ENCODE results near the gene PHF2. TPM values are rescaled to one million over a fixed set of nuclear protein-coding genes. Genes with fewer than 3 reads are reported as not detected.
A peak's percentile ranks its signal among the peaks of the same experiment; 100 is the strongest.

PHF2 gene
- total RNA-seq, 1 donor from 2014 or later: 22.4 TPM

DNA sequence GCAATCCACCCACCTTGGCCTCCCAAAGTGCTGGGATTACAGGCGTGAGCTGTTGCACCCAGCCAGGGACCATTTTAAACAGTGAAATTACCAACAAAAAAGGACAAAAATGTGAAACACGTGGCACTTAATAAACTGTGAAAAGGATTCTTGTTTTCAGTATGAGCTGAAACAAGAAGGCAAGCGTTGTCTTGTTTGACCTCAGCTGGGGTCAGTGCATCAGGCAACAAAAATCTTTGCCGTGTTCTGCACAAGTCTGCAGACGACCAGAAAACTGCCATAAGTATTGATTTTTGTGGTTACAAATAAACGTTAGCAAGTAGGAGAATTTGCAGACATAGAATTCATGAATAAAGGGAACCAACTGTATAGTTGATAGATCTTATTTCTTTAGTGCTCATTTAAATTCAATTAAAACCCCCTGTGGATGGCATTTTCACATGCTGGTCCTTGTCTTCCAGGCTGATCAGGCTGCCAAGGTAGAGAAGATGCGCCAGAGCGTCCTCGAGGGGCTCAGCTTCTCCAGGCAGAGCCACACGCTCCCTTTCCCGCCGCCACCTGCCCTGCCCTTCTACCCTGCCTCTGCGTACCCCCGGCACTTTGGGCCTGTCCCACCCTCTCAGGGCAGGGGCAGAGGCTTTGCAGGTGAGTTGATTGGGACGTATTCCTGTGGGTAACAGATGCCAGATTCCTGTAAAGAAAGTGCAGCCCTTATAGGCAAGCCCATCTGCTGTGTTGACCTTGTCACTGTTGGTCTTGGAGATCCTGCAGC lies 18.8 kb upstream of the PHF2 start:
- H3K27ac Mint-ChIP-seq: no peak overlapping the region
- no peak overlapping the region for H3K4me3 Mint-ChIP-seq
- H3K4me1 Mint-ChIP-seq: no peaks in the 10 kb centered on the region
- DNase-seq: no peak
- peaks cover 60% of the 10 kb centered on the region for H3K36me3 Mint-ChIP-seq (ENCODE audit: low read depth)
- H3K27me3 Mint-ChIP-seq: no peaks in the 10 kb centered on the region
- H3K9me3 Mint-ChIP-seq: no peaks in the 10 kb centered on the region
- intact Hi-C loops (cut with micrococcal nuclease): no loop called here

DNA sequence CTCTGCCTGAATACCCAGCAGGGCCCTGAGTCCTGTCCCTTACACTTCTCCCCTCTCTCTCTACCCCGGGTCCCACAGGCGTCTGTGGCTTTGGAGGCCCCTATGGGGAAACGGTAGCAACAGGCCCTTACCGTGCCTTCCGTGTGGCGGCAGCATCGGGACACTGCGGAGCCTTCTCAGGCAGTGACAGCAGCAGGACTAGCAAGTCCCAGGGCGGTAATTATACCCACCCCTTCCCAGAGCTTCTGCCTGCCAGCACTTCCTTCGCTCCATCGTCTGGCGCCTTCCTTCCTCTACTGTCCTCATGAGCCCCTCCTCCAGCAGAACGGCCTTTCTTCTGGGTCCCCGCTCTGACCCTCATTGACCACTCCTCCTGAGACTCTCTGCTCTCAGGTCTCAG lies 17.9 kb upstream of the PHF2 start:
- Mint-ChIP-seq H3K36me3 (ENCODE audit: low read depth) (peaks cover 61% of the 10 kb centered on the region), H3K4me3 (no peak overlapping the region), H3K4me1 (no peaks in the 10 kb centered on the region), H3K27ac (no peak overlapping the region), H3K9me3 (no peaks in the 10 kb centered on the region), H3K27me3 (no peaks in the 10 kb centered on the region)
- no peak for DNase-seq
- intact Hi-C loops (cut with micrococcal nuclease): no loop called here

DNA sequence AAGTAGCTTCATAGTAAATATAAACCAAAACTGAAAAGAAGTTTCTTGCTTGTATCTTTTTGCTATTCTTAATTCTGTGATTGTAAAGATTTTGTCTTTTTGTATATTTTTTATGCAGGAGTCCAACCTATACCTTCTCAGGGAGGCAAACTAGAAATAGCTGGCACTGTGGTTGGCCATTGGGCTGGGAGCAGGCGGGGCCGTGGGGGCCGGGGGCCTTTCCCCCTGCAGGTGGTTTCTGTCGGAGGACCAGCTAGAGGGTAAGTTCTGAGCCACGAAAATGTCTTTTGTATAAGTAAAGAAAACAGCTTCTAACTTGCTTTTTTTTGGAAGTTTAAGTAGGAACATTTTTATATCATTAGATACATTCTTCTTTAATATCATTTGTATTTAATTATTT lies 15.4 kb upstream of the PHF2 start:
- no peaks in the 10 kb centered on the region for H3K9me3 Mint-ChIP-seq
- intact Hi-C loops (cut with micrococcal nuclease): no loop called here

DNA sequence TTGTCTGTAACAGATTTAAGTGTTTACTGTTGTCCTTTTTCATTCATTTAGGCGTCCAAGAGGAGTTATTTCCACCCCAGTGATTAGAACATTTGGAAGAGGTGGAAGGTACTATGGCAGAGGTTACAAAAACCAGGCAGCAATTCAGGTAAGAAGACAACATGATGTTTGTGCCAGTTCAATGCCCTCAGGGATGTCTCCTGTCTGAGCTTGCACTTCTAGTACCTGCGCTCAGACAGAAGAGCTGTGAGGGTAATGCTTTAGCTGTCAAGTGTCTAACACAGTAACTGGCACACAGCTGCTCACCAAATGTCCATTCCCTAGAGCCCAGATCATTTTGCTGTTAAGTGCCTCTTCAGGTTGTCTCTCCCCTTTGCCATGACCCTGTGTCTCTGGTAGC lies 14.2 kb upstream of the PHF2 start:
- intact Hi-C loops (cut with micrococcal nuclease): no loop called here
- Mint-ChIP-seq H3K4me1 (peaks cover 13% of the 10 kb centered on the region), H3K9me3 (no peaks in the 10 kb centered on the region), H3K27me3 (no peaks in the 10 kb centered on the region), H3K36me3 (ENCODE audit: low read depth) (peaks cover 63% of the 10 kb centered on the region), H3K27ac (no peak overlapping the region), H3K4me3 (no peak overlapping the region)
- DNase-seq: no peak

More for the DNA sequence above, 15.4 kb upstream of the PHF2 start:
- Mint-ChIP-seq H3K4me3 (no peak overlapping the region), H3K27ac (no peak overlapping the region), H3K4me1 (peaks cover 9% of the 10 kb centered on the region), H3K36me3 (ENCODE audit: low read depth) (peaks cover 67% of the 10 kb centered on the region), H3K27me3 (no peaks in the 10 kb centered on the region)
- DNase-seq: no peak

DNA sequence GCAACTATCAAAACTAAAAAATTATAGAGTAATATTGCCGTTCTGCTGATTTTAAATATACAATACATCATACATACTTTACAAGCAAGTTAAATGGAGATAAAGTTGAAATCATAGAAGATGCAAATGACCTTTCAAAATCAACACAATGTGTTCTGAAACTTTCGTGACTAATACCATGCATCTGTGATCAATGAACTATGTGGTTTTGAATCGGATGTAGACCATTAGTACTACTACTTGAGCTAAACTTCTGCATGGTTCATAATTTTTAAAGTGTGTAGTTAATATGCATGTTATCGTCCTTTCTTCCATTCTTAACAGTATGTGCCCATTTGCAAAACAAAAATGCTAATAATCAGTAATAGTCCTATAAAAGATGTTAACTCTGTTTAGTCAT lies 11.3 kb upstream of the PHF2 start:
- H3K4me1 Mint-ChIP-seq: peaks cover 20% of the 10 kb centered on the region
- H3K27me3 Mint-ChIP-seq: no peaks in the 10 kb centered on the region
- no peak for DNase-seq
- intact Hi-C loops (cut with micrococcal nuclease): loop anchor here (5.0 kb wide), 2 partner anchors 408 to 603 kb away; no protein-coding TSS in a partner anchor
- H3K4me3 Mint-ChIP-seq: no peak overlapping the region
- H3K27ac Mint-ChIP-seq: no peak overlapping the region
- H3K9me3 Mint-ChIP-seq: no peaks in the 10 kb centered on the region
- H3K36me3 Mint-ChIP-seq (ENCODE audit: low read depth): peaks cover 40% of the 10 kb centered on the region

DNA sequence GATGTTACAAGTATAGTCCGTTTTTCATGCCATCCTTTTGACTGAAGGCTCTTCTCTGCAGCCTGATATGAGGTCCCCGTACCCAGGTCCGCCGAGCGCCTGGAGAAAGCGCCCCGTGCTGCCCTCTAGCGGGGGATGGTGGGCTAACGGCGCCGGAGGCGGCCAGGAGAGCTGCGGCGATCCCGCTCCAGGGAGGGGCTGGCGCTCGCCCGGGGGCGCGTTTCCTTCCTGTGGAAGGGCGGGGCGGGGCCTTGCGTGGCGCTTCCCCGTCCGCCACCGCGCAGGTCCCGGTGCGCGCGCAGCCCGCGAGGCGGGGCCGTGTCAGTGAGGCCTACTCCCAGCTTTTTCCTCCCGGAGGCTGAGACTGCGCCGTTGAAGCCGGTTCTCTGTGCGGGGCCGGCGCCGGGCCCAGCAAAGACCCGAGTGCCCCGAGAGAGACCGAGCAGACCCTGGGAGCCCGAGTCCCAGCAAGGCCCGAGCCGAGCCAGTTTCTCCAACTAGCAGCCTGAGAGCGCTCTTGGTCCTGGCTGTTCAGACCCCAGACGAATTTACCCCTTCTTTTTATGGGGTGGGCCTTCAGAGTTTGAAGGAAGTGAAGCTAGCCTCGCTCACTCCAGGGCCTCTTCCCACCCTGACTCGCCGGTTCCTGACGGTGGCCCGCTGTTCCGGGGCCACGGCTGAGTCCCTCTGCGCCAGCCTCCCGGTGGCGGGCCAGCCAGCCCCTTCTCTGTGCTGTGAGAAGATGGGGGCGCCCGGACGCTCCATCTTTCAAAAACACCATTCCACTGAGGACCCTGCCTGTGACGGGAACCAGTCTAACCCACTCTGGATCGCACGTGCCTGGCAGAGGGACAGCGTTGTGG lies 9.7 kb upstream of the PHF2 start:
- peaks cover 47% of the 10 kb centered on the region for H3K36me3 Mint-ChIP-seq (ENCODE audit: low read depth)
- intact Hi-C loops (cut with micrococcal nuclease): loop anchor here (1.0 to 5.0 kb wide), 8 partner anchors 11 to 896 kb away; partner anchors contain the start of genes BICD2, CARD19, FAM120AOS and IPPK
- peaks cover 20% of the 10 kb centered on the region for H3K4me1 Mint-ChIP-seq
- H3K4me3 Mint-ChIP-seq: peak overlapping the region; percentile 89
- DNase-seq: peak; percentile 100
- H3K27me3 Mint-ChIP-seq: no peaks in the 10 kb centered on the region
- peak overlapping the region; percentile 93 for H3K27ac Mint-ChIP-seq
- peaks cover 9% of the 10 kb centered on the region for H3K9me3 Mint-ChIP-seq

DNA sequence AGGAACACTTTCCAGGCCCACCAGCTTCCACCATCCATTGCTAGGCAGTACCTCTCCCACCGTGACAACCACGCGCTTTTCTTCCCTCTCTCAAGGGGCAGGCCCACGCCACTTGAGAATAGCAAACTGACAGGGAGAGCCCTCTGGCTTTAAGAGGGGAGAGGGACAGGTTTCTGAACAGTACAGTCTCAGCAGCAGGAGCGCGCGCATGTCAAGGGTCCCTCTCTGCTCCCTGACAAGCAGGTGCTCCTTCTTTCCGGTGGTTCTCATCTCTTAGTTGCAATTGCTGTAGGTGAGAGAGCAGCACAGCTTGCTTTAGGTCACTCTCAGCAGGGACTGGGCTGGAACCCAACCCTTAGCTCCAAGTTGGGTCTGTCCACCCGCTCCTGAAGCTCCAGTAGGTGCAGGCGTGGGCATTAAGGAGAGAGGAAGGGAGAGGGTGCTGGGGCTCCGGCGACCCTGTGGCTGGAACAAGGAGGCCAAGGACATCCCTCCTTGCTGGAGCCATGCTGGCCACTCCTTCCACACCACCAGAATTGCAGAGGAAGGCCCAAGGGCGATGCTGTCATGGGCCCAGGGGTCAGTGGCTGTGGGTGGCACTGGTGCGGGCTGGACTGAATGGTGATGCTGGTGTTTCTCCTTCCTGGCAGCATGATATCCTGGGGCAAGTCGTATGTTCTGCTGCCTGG lies 9.0 kb upstream of the PHF2 start:
- Mint-ChIP-seq H3K9me3 (peaks cover 9% of the 10 kb centered on the region), H3K27me3 (no peaks in the 10 kb centered on the region), H3K27ac (peak overlapping the region; percentile 93), H3K4me1 (peaks cover 20% of the 10 kb centered on the region), H3K36me3 (ENCODE audit: low read depth) (peaks cover 40% of the 10 kb centered on the region), H3K4me3 (peak overlapping the region; percentile 89)
- peak; percentile 65 for DNase-seq
- intact Hi-C loops (cut with micrococcal nuclease): loop anchor here (2.0 to 5.0 kb wide), 4 partner anchors 410 to 803 kb away; partner anchors contain the start of genes BICD2 and CARD19

DNA sequence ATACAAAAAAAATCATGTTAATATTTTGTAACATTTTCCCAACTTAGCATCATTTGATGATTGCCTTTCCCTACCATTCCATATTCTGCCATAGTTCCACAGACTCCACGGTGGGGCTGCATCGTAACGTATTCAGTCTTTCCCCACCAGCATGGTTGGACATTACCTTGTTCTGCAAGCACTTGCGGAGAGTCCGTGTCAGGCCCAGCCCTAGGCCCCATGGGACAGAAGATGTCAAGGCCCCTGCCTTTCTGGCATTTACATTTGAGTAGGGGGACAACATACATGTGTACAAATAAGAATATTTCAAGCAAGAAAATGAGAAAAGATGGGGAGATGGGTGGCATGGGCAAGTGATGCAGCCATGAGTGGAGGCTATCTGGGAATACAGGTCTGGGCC lies 8.2 kb upstream of the PHF2 start:
- intact Hi-C loops (cut with micrococcal nuclease): loop anchor here (5.0 kb wide), 2 partner anchors 411 to 606 kb away; no protein-coding TSS in a partner anchor
- Mint-ChIP-seq H3K9me3 (peaks cover 9% of the 10 kb centered on the region), H3K36me3 (ENCODE audit: low read depth) (peaks cover 32% of the 10 kb centered on the region), H3K27ac (peak overlapping the region; percentile 32), H3K4me1 (peaks cover 20% of the 10 kb centered on the region), H3K27me3 (no peaks in the 10 kb centered on the region), H3K4me3 (no peak overlapping the region)
- no peak for DNase-seq

DNA sequence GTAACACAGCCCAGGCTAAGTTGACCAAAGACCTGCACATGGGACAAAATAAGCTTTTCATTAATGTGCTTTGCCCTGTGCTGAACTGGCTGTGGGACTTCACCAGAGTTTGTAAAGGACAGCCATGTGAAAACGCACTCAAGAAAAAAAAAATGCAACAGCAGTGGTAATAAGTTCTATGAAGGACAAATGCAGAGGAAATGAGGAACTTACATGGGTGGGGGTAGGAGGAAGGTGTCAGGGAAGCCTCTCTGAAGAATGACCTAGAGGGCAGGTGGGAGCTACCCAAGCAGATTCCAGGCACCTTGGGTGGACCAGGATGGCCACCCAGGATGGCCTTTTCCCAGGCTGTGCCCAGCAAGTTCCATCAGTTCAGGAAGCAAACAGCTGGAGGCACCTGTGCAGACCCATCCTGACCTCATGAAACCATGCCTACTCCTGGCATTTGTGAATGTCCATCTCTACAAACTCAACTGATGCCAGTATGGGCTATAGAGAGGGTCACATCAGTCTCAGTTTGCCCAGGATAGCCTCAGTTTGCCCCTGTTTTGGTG lies 6.7 kb upstream of the PHF2 start:
- Mint-ChIP-seq H3K27me3 (no peaks in the 10 kb centered on the region), H3K36me3 (ENCODE audit: low read depth) (peaks cover 23% of the 10 kb centered on the region), H3K4me3 (no peak overlapping the region), H3K9me3 (peaks cover 9% of the 10 kb centered on the region), H3K27ac (no peak overlapping the region), H3K4me1 (peaks cover 22% of the 10 kb centered on the region)
- intact Hi-C loops (cut with micrococcal nuclease): loop anchor here (5.0 kb wide), 2 partner anchors 412 to 607 kb away; no protein-coding TSS in a partner anchor
- DNase-seq: no peak

DNA sequence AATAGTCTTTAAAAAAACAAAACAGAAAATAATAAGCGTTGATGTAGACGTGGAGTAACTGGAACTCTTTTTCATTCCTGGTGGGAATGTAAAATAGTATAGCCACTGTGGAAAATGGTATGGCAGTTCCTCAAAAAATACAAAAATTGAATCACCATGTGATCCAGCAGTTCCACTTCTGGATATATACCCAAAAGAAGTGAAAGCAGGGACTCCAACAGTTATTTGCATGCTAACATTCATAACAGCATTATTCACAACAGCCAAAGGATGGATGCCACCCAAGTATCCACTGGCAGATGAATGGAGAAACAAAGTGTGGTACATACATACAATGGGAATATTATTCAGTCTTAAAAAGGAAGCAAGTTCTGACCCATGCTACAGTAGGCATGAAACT lies 4.2 kb upstream of the PHF2 start:
- Mint-ChIP-seq H3K27ac (no peak overlapping the region), H3K9me3 (peaks cover 9% of the 10 kb centered on the region), H3K4me3 (no peak overlapping the region), H3K27me3 (no peaks in the 10 kb centered on the region), H3K4me1 (peaks cover 14% of the 10 kb centered on the region), H3K36me3 (ENCODE audit: low read depth) (peaks cover 14% of the 10 kb centered on the region)
- intact Hi-C loops (cut with micrococcal nuclease): no loop called here
- no peak for DNase-seq

DNA sequence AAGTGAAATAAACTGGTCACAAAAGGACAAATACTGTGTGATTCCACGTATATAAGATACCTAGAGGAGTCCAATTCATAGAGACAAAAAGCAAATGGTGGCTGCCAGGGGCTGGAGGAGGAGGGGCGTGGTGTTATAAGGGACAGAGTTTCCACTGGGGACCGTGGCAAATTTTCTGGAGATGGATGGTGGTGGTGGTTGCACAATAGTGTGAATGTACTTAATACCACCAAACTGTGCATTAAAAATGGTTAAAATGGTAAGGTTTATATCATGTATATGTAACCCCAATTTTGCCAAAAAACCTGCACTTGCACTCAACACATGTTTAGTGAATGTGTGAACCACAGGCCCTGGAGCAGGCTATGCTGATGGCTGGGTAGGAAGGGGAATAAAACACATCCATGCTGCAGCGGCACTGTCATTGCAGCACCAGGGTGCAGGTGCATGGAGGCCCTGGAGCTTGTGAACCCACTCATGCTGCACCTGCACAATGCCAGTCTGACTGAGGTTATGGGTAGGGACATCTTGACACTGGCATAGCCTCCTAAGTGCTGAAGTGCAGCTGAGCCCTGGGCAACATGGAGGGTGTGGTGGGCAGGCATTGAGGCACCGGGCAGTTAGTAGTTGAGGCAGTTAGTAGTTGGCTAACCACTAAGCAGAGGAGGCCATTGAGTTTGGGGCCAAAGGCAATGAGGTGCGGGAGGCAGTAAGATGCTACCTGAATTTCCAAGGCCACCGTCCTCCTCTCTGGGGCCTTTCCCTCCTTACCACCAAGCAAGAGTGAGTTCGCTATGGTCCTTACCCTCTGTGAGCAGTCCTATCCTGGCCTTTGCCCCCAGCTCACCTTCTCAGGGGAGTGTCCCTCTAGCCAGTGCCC lies 3.5 kb upstream of the PHF2 start:
- intact Hi-C loops (cut with micrococcal nuclease): no loop called here
- Mint-ChIP-seq H3K9me3 (peaks cover 9% of the 10 kb centered on the region), H3K27ac (no peak overlapping the region), H3K27me3 (no peaks in the 10 kb centered on the region), H3K4me1 (peaks cover 12% of the 10 kb centered on the region), H3K4me3 (no peak overlapping the region), H3K36me3 (ENCODE audit: low read depth) (peaks cover 16% of the 10 kb centered on the region)
- no peak for DNase-seq

DNA sequence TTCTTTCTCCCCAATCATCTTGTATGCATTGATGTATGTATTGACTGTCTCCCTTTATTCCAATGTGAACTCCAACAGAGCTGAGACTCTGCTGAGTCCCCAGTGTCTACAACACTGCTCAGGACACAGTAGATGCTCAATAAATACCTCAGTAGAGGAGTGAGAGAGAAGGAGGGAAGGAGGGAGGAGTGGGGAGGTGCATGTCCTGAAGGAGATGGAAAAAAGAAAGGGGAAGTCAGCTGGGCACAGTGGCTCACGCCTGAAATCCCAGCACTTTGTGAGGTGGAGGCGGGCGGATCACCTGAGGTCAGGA lies 2.9 kb upstream of the PHF2 start:
- Mint-ChIP-seq H3K36me3 (ENCODE audit: low read depth) (peaks cover 16% of the 10 kb centered on the region), H3K4me3 (no peak overlapping the region), H3K4me1 (peaks cover 15% of the 10 kb centered on the region), H3K27ac (peak overlapping the region; percentile 41), H3K9me3 (peaks cover 9% of the 10 kb centered on the region), H3K27me3 (no peaks in the 10 kb centered on the region)
- no peak for DNase-seq
- intact Hi-C loops (cut with micrococcal nuclease): no loop called here
